HEK293 (cell line): Measurements from ENCODE around the gene AKAP6.

Source experiments
- CTCF ChIA-PET: fragments of 350-600 bp; formaldehyde crosslinking; extraction: SDS; loops from one replicate; lab custom pipeline; 2021; ENCODE audit warnings: antibody characterized with exemption; lab: Yijun Ruan, JAX
- POLR2A ChIA-PET: fragments of 300-600 bp; formaldehyde crosslinking; extraction: SDS; loops from one replicate; lab custom pipeline; 2020; ENCODE audit warnings: antibody characterized with exemption, inconsistent platforms; lab: Yijun Ruan, JAX
- H3K27ac ChIP-seq: fragments of 200-500 bp; sonication (Bioruptor generic); 2 replicates; pipeline ENCODE4 v1.5.1; 2014; ENCODE audit warnings: low read depth, low read length, control low read depth, inconsistent platforms; ENCODE audit errors: extremely low read depth
- H3K36me3 ChIP-seq, 2 experiments: fragments of 200-500 bp in 1 of 2; sonication (Bioruptor generic) in 1 of 2; 1 replicate in 1 of 2; 2 replicates in 1 of 2; pipeline ENCODE4 v1.5.1; 2014 to 2017; ENCODE audit warnings: inconsistent platforms in 2 of 2, low read length in 2 of 2; ENCODE audit not compliant: control insufficient read depth in 2 of 2, insufficient read depth in 1 of 2
- H3K4me1 ChIP-seq: fragments of 200-500 bp; sonication (Bioruptor generic); 2 replicates; pipeline ENCODE4 v1.5.1; 2014; ENCODE audit warnings: mild to moderate bottlenecking, low read length, inconsistent platforms; ENCODE audit not compliant: control insufficient read depth, insufficient read depth
- H3K4me3 ChIP-seq: 2 replicates; pipeline ENCODE4 v1.5.1; 2011; ENCODE audit warnings: low read depth, mild to moderate bottlenecking, control low read depth, low read length, moderate library complexity
- H3K9me3 ChIP-seq: fragments of 200-500 bp; sonication (Bioruptor generic); 2 replicates; pipeline ENCODE4 v1.5.1; 2014; ENCODE audit warnings: low read depth, low read length, inconsistent platforms; ENCODE audit not compliant: control insufficient read depth, insufficient read depth
- ATF2 ChIP-seq: fragments of 450-650 bp; formaldehyde crosslinking; IDR thresholded peaks from 2 replicates; pipeline ENCODE4 v1.5.1; 2016; ENCODE audit warnings: missing biosample characterization, missing genetic modification characterization, low read depth
- KLF17 ChIP-seq: fragments of 450-650 bp; formaldehyde crosslinking; IDR thresholded peaks from 2 replicates; pipeline ENCODE4 v1.5.1; 2016; ENCODE audit warnings: missing biosample characterization, missing genetic modification characterization
- PBX3 ChIP-seq: sonication (generic); formaldehyde crosslinking; IDR thresholded peaks from 2 replicates; pipeline ENCODE4 v1.8.1; 2022; ENCODE audit warnings: mild to moderate bottlenecking, moderate library complexity, missing genetic modification reagents
- PRDM10 ChIP-seq: fragments of 450-650 bp; formaldehyde crosslinking; IDR thresholded peaks from 2 replicates; pipeline ENCODE4 v1.5.1; 2016; ENCODE audit warnings: missing biosample characterization, missing genetic modification characterization
- SP2 ChIP-seq: fragments of 450-650 bp; formaldehyde crosslinking; IDR thresholded peaks from 2 replicates; pipeline ENCODE4 v1.5.1; 2016; ENCODE audit warnings: missing biosample characterization, missing genetic modification characterization
- ZBTB20 ChIP-seq: fragments of 450-650 bp; formaldehyde crosslinking; IDR thresholded peaks from 2 replicates; pipeline ENCODE4 v1.5.1; 2016; ENCODE audit warnings: missing biosample characterization, missing genetic modification characterization
- ZIC2 ChIP-seq: fragments of 450-650 bp; formaldehyde crosslinking; IDR thresholded peaks from 2 replicates; pipeline ENCODE4 v1.5.1; 2016; ENCODE audit warnings: missing biosample characterization, missing genetic modification characterization
- ZNF16 ChIP-seq: fragments of 450-650 bp; formaldehyde crosslinking; IDR thresholded peaks from 2 replicates; pipeline ENCODE4 v1.5.1; 2016; ENCODE audit warnings: low read depth, missing biosample characterization, missing genetic modification characterization
- ZNF398 ChIP-seq: fragments of 450-650 bp; formaldehyde crosslinking; IDR thresholded peaks from 2 replicates; pipeline ENCODE4 v1.5.1; 2017; ENCODE audit warnings: missing biosample characterization, missing genetic modification characterization
- ZNF670 ChIP-seq: fragments of 450-650 bp; formaldehyde crosslinking; IDR thresholded peaks from 2 replicates; pipeline ENCODE4 v1.5.1; 2016; ENCODE audit warnings: missing biosample characterization, missing genetic modification characterization, low read depth
- ZNF785 ChIP-seq: fragments of 450-650 bp; formaldehyde crosslinking; IDR thresholded peaks from 2 replicates; pipeline ENCODE4 v1.5.1; 2016; ENCODE audit warnings: missing biosample characterization, missing genetic modification characterization
- ZXDB ChIP-seq: fragments of 450-650 bp; formaldehyde crosslinking; IDR thresholded peaks from 2 replicates; pipeline ENCODE4 v1.5.1; 2016; ENCODE audit warnings: missing biosample characterization, missing genetic modification characterization

AKAP6 gene

GRCh38 chr14:32813401-32813800 lies 484.3 kb downstream of the AKAP6 start:
- no peak overlapping the region for H3K4me3 ChIP-seq
- H3K9me3 ChIP-seq: no peaks in the 10 kb centered on the region
- no peak overlapping the region for H3K27ac ChIP-seq
- ChIA-PET POLR2A (interaction anchor here (0.8 kb wide), 1 partner anchor 112 kb away, joined by 3 read pairs; no protein-coding TSS in a partner anchor), CTCF (no interaction called here)
- no peaks in the 10 kb centered on the region for H3K36me3 ChIP-seq
- H3K4me1 ChIP-seq: peaks cover 19% of the 10 kb centered on the region
- TF ChIP-seq ZIC2 (tag by site-specific recombination): no peak
- TF ChIP-seq ATF2 (tag by site-specific recombination): no peak
- TF ChIP-seq SP2 (tag by site-specific recombination): no peak
- no peak for TF ChIP-seq ZNF785 (tag by site-specific recombination)
- TF ChIP-seq ZXDB (tag by site-specific recombination): no peak
- TF ChIP-seq ZNF670 (tag by site-specific recombination): no peak
- no peak for TF ChIP-seq ZBTB20
- no peak for TF ChIP-seq ZNF398
- TF ChIP-seq ZNF16 (tag by site-specific recombination): no peak

GRCh38 chr14:32814721-32815120 lies 485.6 kb downstream of the AKAP6 start:
- ChIA-PET CTCF (interaction anchor here (0.6 kb wide), 1 partner anchor 41 kb away, joined by 4 read pairs; no protein-coding TSS in a partner anchor), POLR2A (no interaction called here)
- no peak overlapping the region for H3K27ac ChIP-seq
- H3K36me3 ChIP-seq: no peaks in the 10 kb centered on the region
- no peaks in the 10 kb centered on the region for H3K9me3 ChIP-seq
- TF ChIP-seq ZNF398 (no peak), PBX3 (CRISPR knock-in tag) (no peak)
- H3K4me1 ChIP-seq: peaks cover 6% of the 10 kb centered on the region
- no peak overlapping the region for H3K4me3 ChIP-seq

- TF ChIP-seq KLF17 (tag by site-specific recombination) (no peak), PRDM10 (peak; percentile 91)
- TF ChIP-seq, all 188 proteins: peak for 1
- no peaks in the 10 kb centered on the region for H3K9me3 ChIP-seq
- no peak overlapping the region for H3K4me3 ChIP-seq
- H3K36me3 ChIP-seq: no peaks in the 10 kb centered on the region
- POLR2A ChIA-PET: no interaction called here
- H3K27ac ChIP-seq: no peak overlapping the region
- no peaks in the 10 kb centered on the region for H3K4me1 ChIP-seq
- CTCF ChIA-PET: no interaction called here
These were observed 487.5 kb downstream of the AKAP6 start for GRCh38 chr14:32816588-32816987.
